ENCODE results near the gene CHMP5.

DNA sequence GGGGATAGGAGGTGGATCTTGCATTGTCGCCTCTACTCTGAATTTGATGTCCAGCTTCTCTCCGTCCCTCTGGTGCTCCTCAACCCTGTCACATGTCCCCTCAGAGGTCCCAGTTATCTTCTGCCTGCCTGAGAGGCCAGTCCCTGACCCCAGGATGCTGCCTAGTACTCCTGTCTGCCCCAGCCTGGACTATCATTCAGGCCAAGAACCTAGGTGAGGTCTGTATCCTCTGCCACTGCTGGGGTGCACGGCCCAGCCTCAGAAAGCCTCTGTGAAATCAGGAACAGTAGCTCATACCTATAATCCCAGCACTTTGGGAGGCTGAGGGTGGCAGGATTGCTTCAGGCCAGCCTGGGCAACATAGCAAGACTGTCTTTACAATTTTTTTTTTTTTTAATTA lies 16.2 kb upstream of the CHMP5 start:
- TF ChIP-seq TAF1 (IDR thresholded peaks at IDR 0.05; ENCODE audit: borderline replicate concordance, low read depth, low read length) (no peak), POLR2AphosphoS5 (IDR thresholded peaks at IDR 0.05; ENCODE audit: low read depth, low read length) (no peak)
